ENCODE results near the gene SPOCK1. TPM values are rescaled to one million over a fixed set of nuclear protein-coding genes. Genes with fewer than 3 reads are reported as not detected.

Gene SPOCK1
- total RNA-seq, 4 donors from 2014 or later, result 22.7 to 117 (median 41.8) TPM

GRCh38 chr5:137448868-137449267 is 50.3 kb downstream of the SPOCK1 start:
- TF ChIP-seq CTCF (IDR thresholded peaks at IDR 0.05), result no peak
- DNase-seq (ENCODE audit: low spot score) (no peak), ATAC-seq (ENCODE audit: low FRiP score) (no peak)

GRCh38 chr5:137446615-137447014 is 52.5 kb downstream of the SPOCK1 start:
- ATAC-seq (ENCODE audit: low FRiP score) (no peak), DNase-seq (ENCODE audit: low spot score) (no peak)
- TF ChIP-seq CTCF (IDR thresholded peaks at IDR 0.05), result no peak

- DNase-seq (ENCODE audit: low spot score) (no peak), ATAC-seq (ENCODE audit: low FRiP score) (no peak)
- TF ChIP-seq CTCF (IDR thresholded peaks at IDR 0.05), result no peak
These were observed 53.0 kb downstream of the SPOCK1 start for GRCh38 chr5:137446151-137446550.

- no peak for DNase-seq (ENCODE audit: low spot score)
These were observed 56.5 kb downstream of the SPOCK1 start for GRCh38 chr5:137442660-137443059.

GRCh38 chr5:137441476-137441875 is 57.6 kb downstream of the SPOCK1 start:
- DNase-seq (ENCODE audit: low spot score) (no peak), ATAC-seq (ENCODE audit: low FRiP score) (no peak)
- no peak for TF ChIP-seq CTCF (IDR thresholded peaks at IDR 0.05)

More at GRCh38 chr5:137442660-137443059, 56.5 kb downstream of the SPOCK1 start:
- ATAC-seq (ENCODE audit: low FRiP score), result no peak
- TF ChIP-seq CTCF (IDR thresholded peaks at IDR 0.05), result no peak

- DNase-seq (ENCODE audit: low spot score), result no peak
- no peak for ATAC-seq (ENCODE audit: low FRiP score)
- TF ChIP-seq CTCF (IDR thresholded peaks at IDR 0.05), result no peak
These were observed 58.3 kb downstream of the SPOCK1 start for GRCh38 chr5:137440795-137441194.

- no peak for TF ChIP-seq CTCF (IDR thresholded peaks at IDR 0.05)
- no peak for ATAC-seq (ENCODE audit: low FRiP score)
- no peak for DNase-seq (ENCODE audit: low spot score)
These were observed 59.5 kb downstream of the SPOCK1 start for GRCh38 chr5:137439645-137440044.

Data from omental fat pad (tissue), 4 donors.